Raji (cell line): ENCODE measurements around the gene CEMIP.

ENCODE experiments used
- POLR2A ChIP-seq: IDR thresholded peaks from 2 replicates; pipeline ENCODE4 v1.6.1; 2011; ENCODE audit warnings: low read depth, low read length, control low read depth; ENCODE audit not compliant: insufficient read depth

Gene CEMIP

DNA sequence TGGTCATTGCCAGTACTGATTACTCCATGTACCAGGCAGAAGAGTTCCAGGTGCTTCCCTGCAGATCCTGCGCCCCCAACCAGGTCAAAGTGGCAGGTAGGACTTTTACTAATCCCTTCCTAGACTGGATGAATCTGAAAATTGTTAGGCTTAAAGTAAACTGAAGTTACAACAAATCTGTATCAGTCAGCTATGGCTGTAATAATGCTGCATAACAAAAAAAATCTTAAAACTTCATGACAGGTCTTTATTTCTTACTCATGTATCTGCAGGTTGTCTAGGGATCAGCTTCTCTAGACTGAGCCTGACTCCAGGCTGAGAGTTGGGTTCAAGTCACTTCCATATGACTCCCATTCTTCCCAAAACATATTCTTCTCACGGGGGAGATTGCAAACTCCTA lies 116.8 kb downstream of the CEMIP start:
- TF ChIP-seq POLR2A: no peak

GRCh38 chr15:80898040-80898439 lies 118.9 kb downstream of the CEMIP start:
- TF ChIP-seq POLR2A: no peak

- TF ChIP-seq POLR2A: no peak
Measured at GRCh38 chr15:80902298-80902801, 123.2 kb downstream of the CEMIP start.

DNA sequence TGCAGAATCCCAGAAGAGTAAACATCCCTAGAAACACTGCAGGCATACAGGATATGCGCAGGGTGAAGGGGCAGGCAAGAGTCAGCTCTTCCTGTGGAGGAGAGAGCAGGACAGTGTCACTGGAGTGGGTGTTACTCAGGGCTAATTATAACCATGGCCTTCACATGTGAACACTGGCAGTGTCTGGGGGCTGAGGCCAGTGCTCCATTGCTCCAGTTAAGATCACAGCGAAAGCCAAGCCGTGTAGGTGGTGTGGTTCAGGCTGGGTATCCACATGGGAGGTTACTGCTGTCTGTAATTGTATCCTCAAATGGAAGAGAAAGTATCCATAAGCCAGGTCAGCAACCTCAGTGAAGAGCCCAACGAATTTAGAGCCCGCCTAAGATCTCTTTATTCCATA lies 125.8 kb downstream of the CEMIP start:
- TF ChIP-seq POLR2A: no peak

DNA sequence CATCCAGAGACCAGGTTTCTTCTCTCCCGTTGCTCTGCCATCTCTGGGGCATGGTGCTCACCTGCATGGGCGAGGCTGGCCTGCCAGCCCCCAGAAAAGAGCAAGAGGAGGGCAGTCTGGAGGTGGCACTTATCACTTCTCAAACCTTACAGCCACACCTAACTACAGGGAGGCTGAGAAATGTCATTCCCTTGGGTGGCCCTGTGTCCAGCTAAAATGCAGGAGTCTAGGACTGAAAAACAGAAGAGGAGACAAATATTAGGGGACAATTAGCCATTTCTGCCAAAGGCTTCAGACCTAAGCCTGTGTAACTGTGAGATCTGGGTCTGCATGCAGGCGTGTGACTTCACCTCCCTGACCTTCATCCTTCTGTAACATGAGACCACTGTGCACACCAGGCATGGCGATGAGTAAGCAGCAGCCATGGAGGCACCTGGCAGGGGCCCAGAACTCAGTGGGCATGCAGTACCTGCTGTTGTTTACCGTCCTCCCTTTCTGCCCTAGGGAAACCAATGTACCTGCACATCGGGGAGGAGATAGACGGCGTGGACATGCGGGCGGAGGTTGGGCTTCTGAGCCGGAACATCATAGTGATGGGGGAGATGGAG lies 127.1 kb downstream of the CEMIP start:
- no peak for TF ChIP-seq POLR2A

GRCh38 chr15:80911821-80912220 lies 132.7 kb downstream of the CEMIP start:
- TF ChIP-seq POLR2A: no peak

- no peak for TF ChIP-seq POLR2A
Measured at GRCh38 chr15:80912673-80913072, 133.5 kb downstream of the CEMIP start.

DNA sequence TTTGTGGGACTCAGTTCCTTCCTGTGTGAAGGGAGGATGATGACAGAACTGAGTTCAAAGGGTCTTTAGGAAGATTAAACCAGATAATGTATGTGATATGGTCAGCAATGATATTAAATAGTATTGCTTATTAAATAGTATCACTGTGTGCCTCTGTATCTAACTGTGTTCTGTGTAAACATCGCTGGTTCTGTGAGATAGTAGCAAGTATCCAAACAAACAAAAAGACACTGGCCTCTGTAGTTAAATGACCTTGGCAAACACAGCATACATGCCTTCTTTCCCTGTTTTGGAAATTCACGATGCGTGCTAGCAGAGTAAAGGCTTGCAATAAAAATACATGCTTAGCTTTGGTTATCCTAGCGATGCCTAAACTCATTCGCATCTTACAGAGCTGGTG lies 134.4 kb downstream of the CEMIP start:
- no peak for TF ChIP-seq POLR2A

DNA sequence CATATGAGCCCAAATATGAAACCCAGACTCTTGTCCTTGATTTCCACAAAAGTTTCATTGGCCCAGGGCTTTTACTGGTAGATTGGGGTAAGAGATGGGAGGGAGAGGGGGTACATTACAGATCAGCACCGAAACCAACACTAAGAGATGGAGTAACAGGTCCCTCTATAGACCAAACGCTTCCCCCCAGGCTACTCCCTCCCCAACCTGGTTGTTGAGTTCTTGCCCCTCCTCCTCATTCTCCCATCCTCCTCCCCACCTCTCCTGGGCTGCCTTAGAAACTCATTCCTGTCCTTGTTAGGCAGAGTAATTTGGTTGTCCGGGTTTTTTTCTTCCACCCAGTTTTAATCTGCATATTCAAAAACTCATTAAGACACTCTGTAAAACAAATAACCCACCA lies 136.3 kb downstream of the CEMIP start:
- TF ChIP-seq POLR2A: no peak

- TF ChIP-seq POLR2A: no peak
Measured at GRCh38 chr15:80916056-80916455, 136.9 kb downstream of the CEMIP start.

DNA sequence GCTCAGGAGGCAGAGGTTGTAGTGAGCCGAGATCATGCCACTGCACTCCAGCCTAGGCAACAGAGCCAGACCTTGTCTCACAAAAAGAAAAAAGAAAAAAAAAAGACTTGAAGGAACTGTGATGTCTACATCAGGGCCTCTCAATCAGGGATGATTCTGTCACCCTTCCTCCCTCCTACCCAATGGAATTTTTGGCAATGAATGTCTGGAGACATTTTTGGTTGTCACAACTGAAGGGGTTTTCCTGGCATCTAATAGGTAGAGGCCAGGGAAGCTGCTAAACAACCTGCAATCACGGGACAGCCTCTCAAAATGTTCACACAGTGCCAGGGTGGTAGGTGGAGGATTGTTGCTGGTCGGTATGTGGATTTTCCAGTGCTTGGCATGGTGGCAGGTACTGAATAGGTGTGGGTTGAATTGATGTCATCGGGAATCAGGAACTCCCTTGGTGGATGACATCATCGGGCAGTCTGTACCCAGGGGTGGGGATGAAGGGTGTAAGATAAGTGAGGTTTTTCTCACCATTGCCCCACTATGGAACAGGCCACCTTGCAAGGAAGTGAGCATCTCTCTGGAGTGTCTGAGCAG lies 139.1 kb downstream of the CEMIP start:
- no peak for TF ChIP-seq POLR2A

DNA sequence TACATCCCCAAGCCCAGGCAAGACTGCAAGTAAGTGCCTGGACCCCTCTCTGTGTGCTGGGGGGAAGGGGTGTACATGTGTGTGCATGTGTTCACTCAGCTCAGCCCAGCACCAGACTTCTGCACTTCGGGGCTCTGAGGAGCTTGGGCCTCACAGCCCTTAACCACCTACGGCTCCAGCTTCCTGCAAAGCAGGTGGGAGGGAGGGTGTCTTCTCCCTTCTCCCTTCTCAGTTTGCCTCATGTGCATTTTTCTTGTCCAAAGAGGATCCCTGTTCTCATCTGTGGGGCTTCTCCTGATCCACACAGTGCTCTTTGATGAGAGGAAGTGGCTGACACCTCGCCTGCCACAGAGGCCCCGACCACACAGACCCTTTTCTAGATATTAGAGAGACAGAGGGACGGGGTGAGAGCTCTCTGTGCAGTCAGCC lies 141.1 kb downstream of the CEMIP start:
- TF ChIP-seq POLR2A: no peak

- TF ChIP-seq POLR2A: no peak
Measured at GRCh38 chr15:80921736-80922410, 142.7 kb downstream of the CEMIP start.

- no peak for TF ChIP-seq POLR2A
Measured at GRCh38 chr15:80923668-80924067, 144.5 kb downstream of the CEMIP start.

DNA sequence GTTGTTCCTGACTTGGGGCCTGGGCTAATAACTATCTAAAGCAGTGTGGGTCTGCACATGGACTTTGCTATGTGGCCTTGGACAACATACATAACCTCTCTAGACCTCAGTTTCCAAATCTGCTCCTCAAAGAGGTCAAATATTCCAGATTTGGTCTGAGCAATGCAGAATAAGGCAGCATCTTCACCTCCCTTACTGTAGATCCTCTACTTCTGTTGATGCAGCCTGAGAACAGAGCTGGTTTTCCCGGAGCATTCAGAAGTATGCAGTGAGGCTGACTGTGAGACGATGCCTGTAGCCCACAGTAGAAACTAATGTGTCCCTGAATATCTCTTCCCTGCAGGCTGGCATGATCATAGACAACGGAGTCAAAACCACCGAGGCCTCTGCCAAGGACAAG lies 145.1 kb downstream of the CEMIP start:
- no peak for TF ChIP-seq POLR2A

DNA sequence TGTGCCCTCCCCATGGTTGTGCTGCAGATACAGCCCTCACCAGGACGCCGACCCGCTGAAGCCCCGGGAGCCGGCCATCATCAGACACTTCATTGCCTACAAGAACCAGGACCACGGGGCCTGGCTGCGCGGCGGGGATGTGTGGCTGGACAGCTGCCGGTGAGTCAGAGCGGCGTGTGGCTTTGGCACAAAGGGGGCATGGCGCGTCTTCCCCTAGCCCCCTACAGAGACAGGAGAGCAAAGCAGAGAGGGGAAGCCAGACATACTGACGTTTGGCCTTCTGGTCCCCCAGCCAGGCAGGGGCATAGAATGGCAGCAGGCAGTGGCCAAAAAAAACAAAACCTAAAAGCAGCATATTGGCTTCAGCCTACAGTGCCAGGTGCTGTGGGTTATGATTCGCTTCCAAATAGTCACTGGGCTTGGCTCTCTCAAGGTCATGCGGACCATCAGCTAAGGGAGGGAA lies 146.5 kb downstream of the CEMIP start:
- no peak for TF ChIP-seq POLR2A
